PC-9 (cell line): Measurements from ENCODE around the gene STK26. TPM values are rescaled to one million over a fixed set of nuclear protein-coding genes. Genes with fewer than 3 reads are reported as not detected.
A peak's percentile ranks its signal among the peaks of the same experiment; 100 is the strongest.

Source experiments
- Bru-seq: library from RNA; stranded (reverse); fragments of 400-500 nt; gene quantifications from one replicate; lab custom pipeline; 2021; lab: Mats Ljungman, UMichigan
- BruChase-seq, 2 experiments: library from RNA; stranded (reverse); fragments of 400-500 nt; gene quantifications; one replicate each; lab custom pipeline; 2021; lab: Mats Ljungman, UMichigan
- BruUV-seq: library from RNA; stranded (reverse); fragments of 400-500 nt; replicated peaks from 2 replicates; lab custom pipeline; 2021; lab: Mats Ljungman, UMichigan
- CTCF ChIA-PET: fragments of 300-600 bp; sonication (Branson Sonifier 250); formaldehyde crosslinking; loops from one replicate; lab custom pipeline; 2022; ENCODE audit warnings: antibody characterized with exemption; lab: Charles Lee
- POLR2A ChIA-PET: fragments of 300-600 bp; sonication (Branson Sonifier 250); formaldehyde crosslinking; loops from one replicate; lab custom pipeline; 2022; ENCODE audit warnings: antibody characterized with exemption; ENCODE audit not compliant: unreplicated experiment; lab: Charles Lee
- DNase-seq, 2 experiments: peaks; one replicate each; pipeline versions ENCODE4 v3.0.0 to v3.0.0-alpha.2; 2015 to 2022; ENCODE audit warnings: mixed read lengths in 1 of 2
- H2AFZ ChIP-seq: fragments of 200-600 bp; sonication (generic); 2 replicates; pipeline ENCODE4 v1.8.1; 2017; ENCODE audit warnings: antibody characterized with exemption
- H3F3A ChIP-seq: fragments of 200-600 bp; sonication (generic); 2 replicates; pipeline ENCODE4 v1.8.1; 2017; ENCODE audit warnings: antibody characterized with exemption, mild to moderate bottlenecking, low read depth; ENCODE audit not compliant: insufficient read depth
- H3K27ac ChIP-seq: fragments of 200-600 bp; sonication (generic); 2 replicates; pipeline ENCODE4 v1.6.1; 2016; ENCODE audit warnings: mixed run types
- H3K27me3 ChIP-seq: fragments of 200-600 bp; sonication (generic); 2 replicates; pipeline ENCODE4 v1.6.1; 2016; ENCODE audit warnings: low read depth, mixed run types; ENCODE audit not compliant: insufficient read depth
- H3K36me3 ChIP-seq: fragments of 200-600 bp; sonication (generic); 2 replicates; pipeline ENCODE4 v1.6.1; 2016; ENCODE audit warnings: low read depth, mixed run types
- H3K4me1 ChIP-seq: fragments of 200-600 bp; sonication (generic); replicated peaks from 2 replicates; pipeline ENCODE4 v1.6.1; 2016; ENCODE audit warnings: mixed run types; ENCODE audit not compliant: insufficient read depth
- H3K4me2 ChIP-seq: fragments of 200-600 bp; sonication (generic); 2 replicates; pipeline ENCODE4 v1.6.1; 2017; ENCODE audit warnings: mixed run types
- H3K4me3 ChIP-seq: fragments of 200-600 bp; sonication (generic); 2 replicates; pipeline ENCODE4 v1.6.1; 2016; ENCODE audit warnings: mixed run types
- H3K79me2 ChIP-seq: fragments of 200-600 bp; sonication (generic); 2 replicates; pipeline ENCODE4 v1.6.1; 2017; ENCODE audit warnings: low read depth, mixed run types
- H3K9me2 ChIP-seq: fragments of 200-600 bp; sonication (generic); 2 replicates; pipeline ENCODE4 v1.8.1; 2017; ENCODE audit warnings: mild to moderate bottlenecking; ENCODE audit not compliant: insufficient read depth
- H3K9me3 ChIP-seq: fragments of 200-600 bp; sonication (generic); 2 replicates; pipeline ENCODE4 v1.8.1; 2016; ENCODE audit warnings: low read depth; ENCODE audit not compliant: insufficient read depth
- H4K20me1 ChIP-seq: fragments of 200-600 bp; sonication (generic); 2 replicates; pipeline ENCODE4 v1.8.1; 2017; ENCODE audit not compliant: insufficient read depth
- EZH2 ChIP-seq: fragments of 200-600 bp; sonication (generic); IDR thresholded peaks from 2 replicates; pipeline ENCODE4 v1.8.0; 2017; ENCODE audit warnings: antibody characterized with exemption, low read depth
- intact Hi-C: fragments of 100-400 bp; cut with micrococcal nuclease; formaldehyde crosslinking; loops from one replicate; pipeline ENCODE4 v1.10.0; 2022; ENCODE audit not compliant: unreplicated experiment
- long read RNA-seq: library from polyadenylated mRNA; stranded (forward); transcript quantifications from one replicate; pipeline ENCODE4 v2.0.0, GENCODE V29; 2022
- total RNA-seq: library from RNA; stranded (reverse); gene quantifications from 2 replicates; pipeline ENCODE4 v1.2.3, GENCODE V29; 2021
- TF ChIP-seq, protein P1 (sequence below): fragments of 200-600 bp; sonication (generic); conservative IDR thresholded peaks from 2 replicates; pipeline ENCODE4 v1.6.1; 2017; ENCODE audit warnings: mixed run types, antibody characterized with exemption, mild to moderate bottlenecking, moderate library complexity

Gene STK26
- 41.1 and 48.4 TPM in 2 replicates for total RNA-seq
- Bru-seq, nascent RNA, result percentile 86 among the genes with signal in this experiment
- percentile 87 among the genes with signal in this experiment for BruChase-seq, experiment 1, labeled RNA remaining after a 2-hour chase
- BruChase-seq, experiment 2, labeled RNA remaining after a 6-hour chase, result percentile 89 among the genes with signal in this experiment
- long read RNA-seq, transcript STK26-202 (12 exons, 3,288 nt), result major isoform, 30 of 48 reads
- long read RNA-seq, partial matches to known transcripts, result 11 of 48 reads
- long read RNA-seq, other reads (novel, unspliced or antisense), result 5 of 48 reads

GRCh38 chrX:132022967-132023895 lies at the start of gene STK26:
Gene STK26 (plus strand): TSS chrX:132023302. CDS start chrX:132023618, 316 bp downstream.
- H4K20me1 ChIP-seq, result 0 out of 2 replicates have a peak, but pooled peaks cover 4% of the 10 kb centered on the region
- no TSS peak for BruUV-seq
- peak within 1 kb of the TSS; percentile 100 for H3K4me2 ChIP-seq
- peaks cover 43% of the 10 kb centered on the region for H3K79me2 ChIP-seq
- H3K36me3 ChIP-seq, result no peaks in the 10 kb centered on the region; the same call in 1 of the 2 replicates
- H2AFZ ChIP-seq, result peak within 1 kb of the TSS; percentile 95
- TF ChIP-seq, protein P1, sequence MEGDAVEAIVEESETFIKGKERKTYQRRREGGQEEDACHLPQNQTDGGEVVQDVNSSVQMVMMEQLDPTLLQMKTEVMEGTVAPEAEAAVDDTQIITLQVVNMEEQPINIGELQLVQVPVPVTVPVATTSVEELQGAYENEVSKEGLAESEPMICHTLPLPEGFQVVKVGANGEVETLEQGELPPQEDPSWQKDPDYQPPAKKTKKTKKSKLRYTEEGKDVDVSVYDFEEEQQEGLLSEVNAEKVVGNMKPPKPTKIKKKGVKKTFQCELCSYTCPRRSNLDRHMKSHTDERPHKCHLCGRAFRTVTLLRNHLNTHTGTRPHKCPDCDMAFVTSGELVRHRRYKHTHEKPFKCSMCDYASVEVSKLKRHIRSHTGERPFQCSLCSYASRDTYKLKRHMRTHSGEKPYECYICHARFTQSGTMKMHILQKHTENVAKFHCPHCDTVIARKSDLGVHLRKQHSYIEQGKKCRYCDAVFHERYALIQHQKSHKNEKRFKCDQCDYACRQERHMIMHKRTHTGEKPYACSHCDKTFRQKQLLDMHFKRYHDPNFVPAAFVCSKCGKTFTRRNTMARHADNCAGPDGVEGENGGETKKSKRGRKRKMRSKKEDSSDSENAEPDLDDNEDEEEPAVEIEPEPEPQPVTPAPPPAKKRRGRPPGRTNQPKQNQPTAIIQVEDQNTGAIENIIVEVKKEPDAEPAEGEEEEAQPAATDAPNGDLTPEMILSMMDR, result no peak
- TF ChIP-seq EZH2, result no peak
- no peaks in the 10 kb centered on the region for H3K27me3 ChIP-seq
- peak within 1 kb of the TSS; percentile 91 for H3K4me3 ChIP-seq
- POLR2A ChIA-PET, result interaction anchor here (0.5 to 0.6 kb wide), 4 partner anchors 31 to 596 kb away, joined by 3 to 7 read pairs (median 5); no protein-coding TSS in a partner anchor
- intact Hi-C loops, result loop anchor here (1.0 to 5.0 kb wide), 3 partner anchors 169 to 469 kb away; partner anchors contain the start of gene RAP2C
- H3K9me2 ChIP-seq, result no peaks in the 10 kb centered on the region
- peak; percentile 76 to 92 for DNase-seq
- CTCF ChIA-PET, result interaction anchor here (0.6 to 0.7 kb wide), 2 partner anchors 44 to 69 kb away, joined by 3 to 4 read pairs; no protein-coding TSS in a partner anchor
- peaks cover 27% of the 10 kb centered on the region; the same call in 1 of the 2 replicates for H3F3A ChIP-seq
- H3K9me3 ChIP-seq, result no peaks in the 10 kb centered on the region
- peak within 1 kb of the TSS; percentile 85 for H3K27ac ChIP-seq
- H3K4me1 ChIP-seq, result peaks cover 35% of the 10 kb centered on the region

GRCh38 chrX:131975851-131976250 lies 47.3 kb upstream of the STK26 start:
- Histone ChIP-seq H3K4me3 (no peak overlapping the region), H3K9me3 (no peaks in the 10 kb centered on the region), H3K27me3 (no peaks in the 10 kb centered on the region), H3K79me2 (no peaks in the 10 kb centered on the region), H3F3A (peaks cover 9% of the 10 kb centered on the region), H3K9me2 (no peaks in the 10 kb centered on the region; the same call in 1 of the 2 replicates), H3K36me3 (no peaks in the 10 kb centered on the region), H3K4me1 (peaks cover 27% of the 10 kb centered on the region), H3K4me2 (no peak overlapping the region), H3K27ac (no peak overlapping the region), H2AFZ (no peak overlapping the region), H4K20me1 (no peaks in the 10 kb centered on the region)
- intact Hi-C loops, result no loop called here
- BruUV-seq, result no TSS peak
- TF ChIP-seq EZH2, result no peak
- TF ChIP-seq, protein P1, result no peak
- CTCF ChIA-PET, result no interaction called here
- DNase-seq, result no peak
- POLR2A ChIA-PET, result no interaction called here

DNA sequence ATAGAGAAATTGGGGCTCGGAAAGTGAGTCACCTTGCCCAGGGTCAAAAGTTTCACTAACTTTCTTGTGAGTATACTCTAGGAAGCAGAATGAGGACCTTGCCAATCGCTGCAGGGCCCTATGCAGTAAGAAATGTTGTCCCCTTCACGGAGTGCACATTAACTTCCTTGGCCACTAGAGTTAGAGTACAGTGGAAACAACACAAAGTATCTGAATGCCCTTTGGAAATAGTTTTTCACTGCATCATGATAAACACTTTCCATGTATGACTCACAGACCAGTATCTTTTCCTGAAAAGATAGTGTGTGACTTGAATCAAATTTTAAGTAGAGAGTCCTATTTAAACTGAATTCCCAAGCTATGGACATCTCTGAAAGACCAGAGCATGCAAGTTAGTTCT lies 45.5 kb upstream of the STK26 start:
- H3K4me3 ChIP-seq, result no peak overlapping the region
- H3K79me2 ChIP-seq, result no peaks in the 10 kb centered on the region
- no peak overlapping the region for H3K27ac ChIP-seq
- intact Hi-C loops, result loop anchor here (2.0 kb wide), 1 partner anchor 23 kb away; no protein-coding TSS in a partner anchor
- no peak overlapping the region for H2AFZ ChIP-seq
- H3K9me3 ChIP-seq, result no peaks in the 10 kb centered on the region
- peak; percentile 31 to 69 for DNase-seq
- H3K4me2 ChIP-seq, result no peak overlapping the region
- H3K4me1 ChIP-seq, result peaks cover 35% of the 10 kb centered on the region
- no peaks in the 10 kb centered on the region for H3K36me3 ChIP-seq
- H3K9me2 ChIP-seq, result no peaks in the 10 kb centered on the region; the same call in 1 of the 2 replicates
- H4K20me1 ChIP-seq, result no peaks in the 10 kb centered on the region
- ChIA-PET POLR2A (no interaction called here), CTCF (no interaction called here)
- no TSS peak for BruUV-seq
- peaks cover 9% of the 10 kb centered on the region for H3F3A ChIP-seq
- H3K27me3 ChIP-seq, result no peaks in the 10 kb centered on the region
- no peak for TF ChIP-seq EZH2
- TF ChIP-seq, protein P1, result no peak
